ENCODE results near the gene HSD11B1.

Gene HSD11B1

DNA sequence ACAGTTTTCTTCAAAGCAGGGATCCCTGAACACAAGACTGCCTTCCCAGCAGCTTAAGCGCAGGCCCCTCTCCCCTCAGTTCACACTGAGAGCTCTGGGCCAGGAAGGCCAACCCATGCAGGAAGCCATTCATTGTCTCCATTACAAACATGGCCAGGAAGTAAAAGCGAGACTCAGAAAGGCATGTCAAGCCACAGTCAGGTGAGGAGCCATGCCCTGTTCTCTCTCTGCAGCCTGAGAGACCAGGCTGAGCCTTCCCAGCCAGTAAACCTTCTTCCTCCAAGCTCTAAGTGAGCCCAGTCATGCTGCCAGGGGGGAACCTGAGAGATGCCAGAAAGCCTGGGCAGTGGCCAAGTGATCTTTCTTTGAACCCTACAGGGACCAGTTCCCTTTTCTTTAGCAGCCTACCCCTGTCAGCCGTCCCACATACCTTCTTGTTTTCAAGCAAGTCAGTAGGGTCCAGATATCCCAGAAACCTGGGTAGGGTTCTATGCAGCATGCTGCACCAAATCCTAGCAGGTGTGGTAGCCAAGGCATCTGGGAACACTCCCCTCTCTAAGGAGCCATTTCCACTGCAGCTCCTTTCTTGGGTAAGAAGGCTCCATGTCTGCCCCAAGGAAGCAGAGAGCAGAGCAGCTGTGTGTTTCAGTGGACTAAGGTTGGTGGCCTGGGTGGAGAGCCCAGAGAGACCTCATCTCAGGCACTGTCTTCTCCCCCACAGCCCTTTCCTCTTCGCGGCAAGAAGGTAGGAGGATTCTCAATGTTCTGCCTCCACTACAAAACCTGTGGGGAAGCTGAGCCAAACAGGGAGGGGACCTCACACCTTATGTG is 52.2 kb downstream of the HSD11B1 start:
- peak; percentile 48 to 59 for DNase-seq

DNA sequence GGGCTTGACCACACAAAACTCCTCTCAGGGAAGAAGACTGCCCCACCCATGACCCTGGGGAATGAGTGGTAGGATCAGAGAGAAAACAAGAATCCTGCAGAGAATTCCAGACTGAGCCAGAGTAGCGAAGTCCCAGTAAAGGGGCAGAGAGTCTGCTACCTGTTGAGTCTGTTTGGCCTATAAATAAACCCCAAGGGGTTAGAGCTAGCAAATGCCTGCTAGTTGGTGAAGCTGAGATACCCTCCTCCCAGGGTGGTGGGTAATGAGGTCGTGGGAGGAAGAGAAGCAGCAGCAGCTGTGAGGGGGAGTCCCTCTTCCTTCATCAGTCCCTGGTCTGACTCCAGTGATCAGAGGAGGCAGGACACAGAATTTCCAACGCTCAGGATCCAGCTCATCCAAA is 53.8 kb downstream of the HSD11B1 start:
- DNase-seq = no peak

GRCh38 chr1:209759829-209760359 is 55.2 kb downstream of the HSD11B1 start:
- DNase-seq = no peak

GRCh38 chr1:209761011-209761635 is 56.5 kb downstream of the HSD11B1 start:
- DNase-seq = peak; percentile 51 to 89

GRCh38 chr1:209766051-209766450 is 61.4 kb downstream of the HSD11B1 start:
- DNase-seq = peak; percentile 71 to 90

- no peak for DNase-seq
Observed at GRCh38 chr1:209767096-209767495, 62.5 kb downstream of the HSD11B1 start.

DNA sequence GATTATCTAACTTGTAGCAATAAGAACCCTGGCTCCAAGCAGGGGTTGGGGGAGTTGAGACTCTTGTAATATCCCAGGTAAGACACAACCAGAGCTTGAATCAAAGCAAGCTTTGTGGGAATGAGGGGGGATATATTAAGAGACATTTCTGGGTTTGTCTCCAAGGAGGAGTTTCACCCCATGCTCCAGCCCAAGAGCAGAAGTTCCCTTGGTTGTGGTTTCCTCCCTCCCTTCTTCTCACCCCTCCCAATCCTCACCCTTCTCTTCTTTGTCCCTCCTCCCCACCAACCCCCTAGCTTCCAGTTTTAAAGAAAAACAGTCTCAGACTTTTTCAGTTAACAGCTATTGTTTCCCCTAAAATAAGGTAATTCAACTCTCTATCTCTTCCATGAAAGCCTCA is 63.1 kb downstream of the HSD11B1 start:
- no peak for DNase-seq

DNA sequence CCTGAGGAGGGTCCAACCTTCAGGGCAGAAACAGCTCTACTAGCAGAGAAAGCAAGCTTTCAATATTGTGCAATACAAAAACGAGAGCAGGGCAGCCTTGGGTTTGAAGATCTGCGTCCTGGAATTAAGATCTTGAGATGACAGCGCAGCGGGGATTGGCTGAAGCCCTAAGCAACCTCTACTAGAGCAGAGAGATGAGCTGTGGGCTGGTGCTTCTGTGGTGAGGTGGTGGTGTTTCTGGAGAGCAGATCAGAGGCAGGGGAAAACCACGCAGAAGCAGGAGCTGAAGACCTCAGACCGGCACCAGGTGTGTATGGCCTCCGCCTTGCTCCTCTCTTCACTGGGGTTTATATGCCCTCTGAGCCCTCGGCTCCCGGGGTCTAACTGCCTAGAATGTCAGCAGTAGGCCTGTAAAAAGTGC is 63.7 kb downstream of the HSD11B1 start:
- DNase-seq = no peak

DNA sequence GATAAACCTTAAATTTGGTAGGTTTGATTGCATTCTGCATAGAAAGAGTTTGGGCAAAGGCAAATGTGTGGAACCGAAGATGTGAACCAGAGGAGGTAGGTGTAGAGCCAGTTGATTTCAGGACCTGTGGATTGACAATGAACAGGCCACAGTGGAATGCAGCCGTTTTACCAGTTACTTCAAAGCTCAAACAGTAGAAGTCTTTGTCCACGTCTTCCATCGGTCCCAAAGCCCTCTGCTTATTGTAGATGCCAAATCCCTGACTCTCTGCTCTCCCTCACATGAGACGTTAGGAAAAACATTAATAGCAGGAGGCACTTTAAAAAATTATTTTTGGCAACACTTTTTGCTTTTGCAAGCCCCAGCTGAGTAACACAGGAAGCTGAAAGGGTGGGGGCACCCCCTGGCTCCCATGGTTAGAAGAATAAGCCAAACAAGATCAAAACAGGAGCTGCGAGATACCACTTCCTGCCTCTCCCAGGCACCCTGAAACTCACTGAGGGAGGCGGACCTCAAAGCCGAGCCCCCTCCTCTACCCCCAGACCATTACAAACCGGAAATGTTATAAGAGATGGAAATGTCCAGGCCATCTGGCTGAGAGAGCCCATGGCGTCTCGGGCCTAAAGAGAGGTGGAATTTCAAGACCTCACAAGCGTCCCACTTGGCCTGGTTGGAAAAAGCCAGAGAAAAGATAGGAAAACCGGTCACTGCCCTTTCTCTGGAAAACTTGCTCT is 64.7 kb downstream of the HSD11B1 start:
- peak; percentile 73 to 87 for DNase-seq

GRCh38 chr1:209769971-209770370 is 65.3 kb downstream of the HSD11B1 start:
- peak in 1 of 2 donors; percentile 50 for DNase-seq

DNA sequence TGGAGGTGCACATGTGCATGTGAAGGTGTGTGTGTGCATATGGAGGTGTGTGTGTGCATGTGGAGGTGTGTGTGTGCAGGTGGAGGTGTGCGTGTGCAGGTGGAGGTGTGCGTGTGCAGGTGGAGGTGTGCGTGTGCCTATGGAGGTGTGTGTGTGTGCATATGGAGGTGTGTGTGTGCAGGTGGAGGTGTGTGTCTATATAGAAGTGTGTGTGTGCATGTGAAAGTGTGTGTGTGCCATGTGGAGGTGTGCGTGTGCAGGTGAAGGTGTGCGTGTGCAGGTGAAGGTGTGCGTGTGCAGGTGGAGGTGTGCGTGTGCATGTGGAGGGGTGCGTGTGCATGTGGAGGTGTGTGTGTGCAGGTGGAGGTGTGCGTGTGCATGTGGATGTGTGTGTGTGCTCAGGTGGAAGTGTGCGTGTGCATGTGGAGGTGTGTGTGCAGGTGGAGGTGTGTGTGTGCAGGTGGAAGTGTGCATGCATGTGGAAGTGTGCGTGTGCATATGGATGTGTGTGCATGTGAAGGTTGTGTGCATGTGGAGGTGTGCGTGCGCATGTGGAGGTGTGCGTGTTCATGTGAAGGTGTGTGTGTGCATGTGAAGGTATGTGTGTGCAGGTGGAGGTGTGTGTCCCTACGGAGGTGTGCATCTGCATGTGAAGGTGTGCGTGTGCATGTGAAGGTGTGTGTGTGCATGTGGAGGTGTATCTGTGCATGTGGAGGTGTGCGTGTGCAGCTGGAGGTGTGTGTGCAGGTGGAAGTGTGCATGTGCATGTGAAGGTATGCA is 66.2 kb downstream of the HSD11B1 start:
- DNase-seq = no peak

DNA sequence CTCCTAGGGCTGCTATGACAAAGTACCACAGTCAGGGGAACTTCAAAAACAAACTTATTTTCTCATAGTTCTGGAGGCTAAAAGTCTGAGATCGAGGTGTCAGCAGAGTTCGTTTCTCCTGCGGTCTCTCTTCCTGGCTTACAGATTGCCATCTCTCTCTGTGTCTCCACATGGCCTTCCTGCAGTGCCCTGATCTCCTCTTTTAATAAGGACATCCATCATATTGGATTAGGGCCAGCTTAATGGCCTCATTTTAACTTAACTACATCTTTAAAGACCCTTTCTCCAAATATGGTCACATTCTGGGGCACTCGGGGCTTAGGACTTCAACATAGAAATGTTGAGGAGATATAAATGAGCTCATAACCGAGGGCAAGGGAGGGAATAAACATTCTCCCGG is 67.5 kb downstream of the HSD11B1 start:
- no peak for DNase-seq

- DNase-seq = peak in 1 of 2 donors; percentile 29
Observed at GRCh38 chr1:209774592-209774991, 69.9 kb downstream of the HSD11B1 start.

GRCh38 chr1:209775678-209776077 is 71.0 kb downstream of the HSD11B1 start:
- no peak for DNase-seq

DNA sequence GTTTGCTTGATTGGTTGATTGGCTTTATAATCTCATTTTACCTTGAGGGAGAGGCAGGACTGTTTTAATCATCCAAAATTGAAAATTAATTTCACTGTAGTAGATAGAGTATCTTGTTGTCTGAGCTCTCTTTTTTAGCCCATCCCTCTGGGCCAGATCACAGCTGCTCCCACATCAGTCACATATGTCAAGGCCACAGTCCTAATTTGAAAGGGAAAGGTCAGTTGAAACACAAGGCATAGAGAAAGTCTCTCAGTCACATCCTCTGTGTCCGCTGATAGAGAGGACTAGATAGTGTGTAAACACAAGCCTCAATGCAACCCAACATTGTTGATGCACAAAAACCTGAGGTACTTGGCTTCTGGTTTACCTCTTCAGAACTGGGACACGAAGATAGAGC is 72.9 kb downstream of the HSD11B1 start:
- DNase-seq = no peak

DNA sequence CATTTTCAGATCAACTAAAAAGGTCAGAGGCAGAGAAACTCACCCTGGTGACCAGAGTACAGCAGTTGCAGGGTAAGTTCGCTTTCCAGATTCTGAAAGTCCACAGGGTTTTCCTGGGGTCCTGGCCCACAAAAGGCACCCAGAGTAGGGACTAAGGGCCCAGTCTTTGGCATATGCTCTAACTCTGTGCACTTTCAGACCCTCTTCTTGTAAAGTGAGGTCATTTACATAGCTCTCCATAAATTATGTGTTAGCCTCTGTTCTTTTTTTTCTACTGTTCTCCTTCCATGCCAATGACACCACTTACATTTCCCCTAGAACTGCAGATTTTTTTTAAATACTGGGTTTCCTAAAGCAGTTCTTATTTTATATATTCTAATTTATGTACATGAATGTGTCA is 73.5 kb downstream of the HSD11B1 start:
- no peak for DNase-seq

DNA sequence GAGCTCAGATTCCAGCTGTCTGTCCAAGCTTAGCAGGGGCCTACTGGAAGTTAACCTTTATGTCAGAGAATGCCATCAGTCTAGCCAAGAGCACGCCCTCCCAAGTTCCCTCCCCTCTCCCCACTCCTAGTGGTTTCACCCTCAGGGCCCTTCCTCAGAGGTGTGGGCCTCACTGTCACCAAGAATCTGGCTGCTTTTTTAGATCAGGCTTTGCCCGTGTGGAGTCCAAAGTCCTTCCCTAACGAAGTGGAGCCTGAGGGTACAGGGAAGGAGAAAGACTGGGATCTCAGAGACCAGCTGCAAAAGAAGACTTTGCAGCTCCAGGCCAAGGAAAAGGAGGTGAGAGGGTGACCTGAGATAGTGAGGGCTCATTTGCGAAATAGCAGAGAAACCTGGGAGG is 75.6 kb downstream of the HSD11B1 start:
- no peak for DNase-seq

DNA sequence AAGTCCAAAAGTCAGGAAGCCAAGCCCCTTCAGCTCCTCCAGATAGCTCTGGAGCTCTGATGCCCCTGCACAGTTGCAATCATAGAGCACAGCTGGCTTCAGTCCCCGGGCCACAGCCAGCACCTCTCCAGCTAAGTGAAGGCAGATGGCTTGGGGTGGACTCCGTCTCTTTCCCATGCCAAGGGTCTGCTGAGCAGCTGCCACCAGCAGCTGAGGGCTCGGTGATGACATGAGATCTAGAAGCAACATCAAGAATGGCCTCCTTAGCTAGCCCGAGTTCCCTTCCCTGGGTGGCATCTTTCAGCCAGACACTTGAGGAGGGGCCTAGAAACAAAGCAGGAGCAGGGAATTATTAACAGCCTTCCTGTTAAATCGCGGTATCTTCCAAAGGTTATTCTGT is 78.7 kb downstream of the HSD11B1 start:
- DNase-seq = no peak
